ENCODE data around the gene ZC3H12C. TPM values are rescaled to one million over a fixed set of nuclear protein-coding genes. Genes with fewer than 3 reads are reported as not detected.

ZC3H12C gene
- total and polyA plus RNA-seq, 8 donors: 1.5 to 9.5 (median 4.1) TPM

DNA sequence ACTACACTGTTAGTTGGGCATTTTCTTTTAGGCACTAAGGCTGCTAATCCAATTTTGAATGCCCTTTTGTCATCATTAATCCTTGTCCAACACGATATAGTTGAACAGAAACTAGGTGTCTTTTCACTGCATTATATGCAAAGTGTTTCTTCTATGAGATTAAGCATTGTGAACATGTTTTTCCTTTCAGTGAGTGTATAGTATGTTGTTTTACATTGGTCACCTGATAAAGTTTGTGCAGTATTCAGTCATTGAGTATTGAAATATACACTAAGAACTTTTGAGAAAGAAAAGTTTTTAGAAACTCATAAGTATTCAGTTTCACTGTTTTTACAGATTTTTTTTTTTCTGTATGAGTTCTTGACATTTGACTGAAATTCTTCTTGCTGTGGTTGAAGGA lies 59.0 kb downstream of the ZC3H12C start:
- ATAC-seq (no peak), DNase-seq (no peak), FAIRE-seq (no peak)
- intact Hi-C loops (cut with DNase I): no loop called here
- Histone ChIP-seq H3K4me1 (no peaks in the 10 kb centered on the region), H3K36me3 (no peaks in the 10 kb centered on the region), H3K27me3 (no peaks in the 10 kb centered on the region), H3K27ac (no peak overlapping the region), H3K9me3 (no peaks in the 10 kb centered on the region), H3K4me3 (no peak overlapping the region)
- TF ChIP-seq, protein P1, sequence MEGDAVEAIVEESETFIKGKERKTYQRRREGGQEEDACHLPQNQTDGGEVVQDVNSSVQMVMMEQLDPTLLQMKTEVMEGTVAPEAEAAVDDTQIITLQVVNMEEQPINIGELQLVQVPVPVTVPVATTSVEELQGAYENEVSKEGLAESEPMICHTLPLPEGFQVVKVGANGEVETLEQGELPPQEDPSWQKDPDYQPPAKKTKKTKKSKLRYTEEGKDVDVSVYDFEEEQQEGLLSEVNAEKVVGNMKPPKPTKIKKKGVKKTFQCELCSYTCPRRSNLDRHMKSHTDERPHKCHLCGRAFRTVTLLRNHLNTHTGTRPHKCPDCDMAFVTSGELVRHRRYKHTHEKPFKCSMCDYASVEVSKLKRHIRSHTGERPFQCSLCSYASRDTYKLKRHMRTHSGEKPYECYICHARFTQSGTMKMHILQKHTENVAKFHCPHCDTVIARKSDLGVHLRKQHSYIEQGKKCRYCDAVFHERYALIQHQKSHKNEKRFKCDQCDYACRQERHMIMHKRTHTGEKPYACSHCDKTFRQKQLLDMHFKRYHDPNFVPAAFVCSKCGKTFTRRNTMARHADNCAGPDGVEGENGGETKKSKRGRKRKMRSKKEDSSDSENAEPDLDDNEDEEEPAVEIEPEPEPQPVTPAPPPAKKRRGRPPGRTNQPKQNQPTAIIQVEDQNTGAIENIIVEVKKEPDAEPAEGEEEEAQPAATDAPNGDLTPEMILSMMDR (IDR thresholded peaks at IDR 0.05): no peak
- 43 to 45% methylated on average over 1 of the region's 1 CpG for WGBS, 2 donors

DNA sequence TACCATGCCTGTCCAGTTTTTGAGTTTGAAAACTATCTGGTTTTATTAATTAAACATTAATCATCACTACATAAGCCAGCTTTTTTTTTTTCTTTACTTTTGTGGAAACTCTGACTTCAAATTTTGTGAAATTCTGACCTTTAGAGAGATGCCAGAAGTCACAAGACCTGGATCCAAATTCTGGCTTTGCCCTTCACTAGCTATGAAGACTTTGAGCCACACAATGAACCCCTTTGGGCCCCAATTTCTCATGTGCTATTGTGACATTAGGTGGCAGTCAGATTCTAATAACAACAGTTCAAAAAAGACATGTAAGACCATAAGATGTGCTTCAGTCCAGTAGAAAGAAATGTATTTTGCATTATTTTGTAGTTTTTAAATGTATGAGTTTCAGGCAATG lies 60.3 kb downstream of the ZC3H12C start:
- Histone ChIP-seq H3K4me1 (no peaks in the 10 kb centered on the region), H3K27ac (no peak overlapping the region), H3K27me3 (no peaks in the 10 kb centered on the region), H3K9me3 (no peaks in the 10 kb centered on the region), H3K36me3 (no peaks in the 10 kb centered on the region), H3K4me3 (no peak overlapping the region)
- FAIRE-seq (no peak), DNase-seq (no peak), ATAC-seq (no peak)
- intact Hi-C loops (cut with DNase I): no loop called here
- TF ChIP-seq, protein P1 (IDR thresholded peaks at IDR 0.05): no peak

DNA sequence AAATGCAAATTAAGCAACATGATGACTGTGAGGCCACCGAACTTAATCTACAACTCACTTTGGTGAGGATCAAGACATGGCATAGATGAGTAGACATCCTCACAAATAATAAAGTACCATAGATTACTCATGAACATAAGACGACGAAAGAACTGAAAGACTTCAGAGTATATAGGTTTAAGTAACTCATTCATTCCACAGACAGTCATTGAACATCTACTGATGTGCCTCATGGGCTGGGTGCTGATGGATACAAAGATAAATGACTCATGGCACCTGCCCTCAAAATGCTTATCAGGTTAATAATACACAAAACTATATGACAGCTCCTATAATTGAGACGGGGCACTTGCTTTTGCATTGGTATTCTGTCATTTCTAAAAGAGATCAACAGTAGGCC lies 63.3 kb downstream of the ZC3H12C start:
- no peak for ATAC-seq
- DNase-seq: no peak
- H3K27me3 ChIP-seq: no peaks in the 10 kb centered on the region
- TF ChIP-seq, protein P1 (IDR thresholded peaks at IDR 0.05): no peak
- no peak overlapping the region for H3K27ac ChIP-seq
- H3K36me3 ChIP-seq: peaks cover 0 to 8% (median 0%) of the 10 kb centered on the region in 3 donors
- H3K9me3 ChIP-seq: no peaks in the 10 kb centered on the region
- FAIRE-seq: no peak
- intact Hi-C loops (cut with DNase I): no loop called here
- no peak overlapping the region for H3K4me3 ChIP-seq
- WGBS, 2 donors: 87 to 91% methylated on average over 4 of the region's 4 CpGs
- no peaks in the 10 kb centered on the region for H3K4me1 ChIP-seq

DNA sequence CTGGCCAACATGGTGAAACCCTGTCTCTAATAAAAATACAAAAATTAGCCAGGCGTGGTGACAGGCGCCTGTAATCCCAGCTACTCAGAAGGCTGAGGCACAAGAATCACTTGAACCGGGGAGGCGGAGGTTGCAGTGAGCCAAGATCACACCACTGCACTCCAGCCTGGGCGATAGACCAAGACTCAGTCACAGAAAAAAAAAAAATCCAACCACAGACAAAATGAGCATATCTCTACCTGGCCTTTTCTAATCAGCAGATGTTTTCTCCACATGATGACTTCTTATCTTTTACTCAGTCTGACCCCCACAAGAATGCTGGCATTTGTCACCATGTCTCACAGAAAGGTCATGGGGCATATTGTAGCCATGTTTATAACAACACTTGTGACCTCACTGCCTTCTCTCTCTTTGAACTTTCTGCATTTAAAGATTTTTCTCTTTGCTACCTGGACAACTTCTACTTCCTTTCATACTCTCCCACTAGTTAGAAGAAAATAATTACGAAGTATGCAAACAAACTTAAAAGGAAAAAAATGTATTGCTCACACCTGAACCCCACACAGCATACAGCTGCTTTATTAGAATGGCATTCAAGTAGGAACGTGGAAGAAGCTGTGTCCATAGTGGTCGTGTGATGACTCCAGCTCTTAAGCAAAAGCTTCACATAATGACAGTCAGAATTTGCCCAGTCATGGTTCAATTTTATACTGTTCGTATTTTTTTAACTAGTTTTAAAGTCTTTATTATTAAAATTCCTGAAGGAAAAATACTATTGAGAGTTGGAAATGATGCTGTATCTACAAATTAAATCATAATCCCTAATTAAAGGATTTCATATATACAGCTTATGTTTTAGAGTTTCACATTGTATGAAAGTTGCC lies 65.4 kb downstream of the ZC3H12C start:
- TF ChIP-seq, protein P1 (IDR thresholded peaks at IDR 0.05): no peak
- intact Hi-C loops (cut with DNase I): no loop called here
- no peak overlapping the region for H3K4me3 ChIP-seq
- no peak for ATAC-seq
- no peaks in the 10 kb centered on the region for H3K27me3 ChIP-seq
- WGBS, 2 donors: 78 to 90% methylated on average over 9 of the region's 9 CpGs
- H3K36me3 ChIP-seq: peaks cover 0 to 8% (median 0%) of the 10 kb centered on the region in 3 donors
- DNase-seq: no peak
- no peaks in the 10 kb centered on the region for H3K9me3 ChIP-seq
- no peak overlapping the region for H3K27ac ChIP-seq
- no peak for FAIRE-seq
- H3K4me1 ChIP-seq: no peaks in the 10 kb centered on the region

DNA sequence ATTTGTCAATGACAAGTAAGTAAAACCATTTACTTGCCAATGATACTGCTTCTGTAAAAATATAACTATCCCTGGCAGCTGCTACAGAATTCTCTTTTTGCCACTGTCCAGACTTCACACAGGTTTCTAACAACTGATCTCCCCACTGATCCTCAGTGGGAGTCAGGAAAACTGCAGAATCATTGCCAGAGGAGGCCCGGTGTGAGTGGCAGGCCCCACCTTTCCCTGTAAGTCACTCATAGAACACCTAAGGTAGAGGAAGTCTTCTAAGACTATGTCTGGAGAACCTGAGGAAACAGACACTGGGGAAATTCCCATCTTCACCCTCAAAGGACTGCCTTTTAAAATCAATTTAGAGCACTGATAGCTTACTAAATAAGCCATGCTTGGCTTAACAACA lies 66.3 kb downstream of the ZC3H12C start:
- no peak overlapping the region for H3K4me3 ChIP-seq
- no peaks in the 10 kb centered on the region for H3K27me3 ChIP-seq
- no peaks in the 10 kb centered on the region for H3K9me3 ChIP-seq
- ATAC-seq (no peak), DNase-seq (no peak), FAIRE-seq (no peak)
- WGBS, 2 donors: 52 to 70% methylated on average over 1 of the region's 1 CpG
- intact Hi-C loops (cut with DNase I): no loop called here
- peaks cover 0 to 8% (median 4%) of the 10 kb centered on the region in 3 donors for H3K36me3 ChIP-seq
- no peaks in the 10 kb centered on the region for H3K4me1 ChIP-seq
- TF ChIP-seq, protein P1 (IDR thresholded peaks at IDR 0.05): no peak
- peak overlapping the region in 1 of 4 donors; percentile 8 for H3K27ac ChIP-seq
